Muscle of back (tissue), 11 donors: ENCODE results near the gene CLPTM1L. TPM values are rescaled to one million over a fixed set of nuclear protein-coding genes. Genes with fewer than 3 reads are reported as not detected.
A peak's percentile ranks its signal among the peaks of the same experiment; 100 is the strongest.
"Not testable (repeated sequence)": the region's sequence is repeated elsewhere in the genome, so short reads cannot be mapped to it uniquely, and the experiment has no call there.

ENCODE experiments used
- DNase-seq, 3 donors: peaks; one replicate each; pipeline versions ENCODE4 v3.0.0 to v3.0.0-alpha.2; 2013
- polyA plus RNA-seq, 10 donors: library from polyadenylated mRNA; unstranded; fragments of 120-200 nt; gene quantifications; one replicate each; pipeline ENCODE4 v1.2.1, GENCODE V29; 2013; ENCODE audit not compliant: insufficient read length in 10 of 10

The CLPTM1L gene
- polyA plus RNA-seq, 10 donors = 48.2 to 73.3 (median 56.0) TPM

DNA sequence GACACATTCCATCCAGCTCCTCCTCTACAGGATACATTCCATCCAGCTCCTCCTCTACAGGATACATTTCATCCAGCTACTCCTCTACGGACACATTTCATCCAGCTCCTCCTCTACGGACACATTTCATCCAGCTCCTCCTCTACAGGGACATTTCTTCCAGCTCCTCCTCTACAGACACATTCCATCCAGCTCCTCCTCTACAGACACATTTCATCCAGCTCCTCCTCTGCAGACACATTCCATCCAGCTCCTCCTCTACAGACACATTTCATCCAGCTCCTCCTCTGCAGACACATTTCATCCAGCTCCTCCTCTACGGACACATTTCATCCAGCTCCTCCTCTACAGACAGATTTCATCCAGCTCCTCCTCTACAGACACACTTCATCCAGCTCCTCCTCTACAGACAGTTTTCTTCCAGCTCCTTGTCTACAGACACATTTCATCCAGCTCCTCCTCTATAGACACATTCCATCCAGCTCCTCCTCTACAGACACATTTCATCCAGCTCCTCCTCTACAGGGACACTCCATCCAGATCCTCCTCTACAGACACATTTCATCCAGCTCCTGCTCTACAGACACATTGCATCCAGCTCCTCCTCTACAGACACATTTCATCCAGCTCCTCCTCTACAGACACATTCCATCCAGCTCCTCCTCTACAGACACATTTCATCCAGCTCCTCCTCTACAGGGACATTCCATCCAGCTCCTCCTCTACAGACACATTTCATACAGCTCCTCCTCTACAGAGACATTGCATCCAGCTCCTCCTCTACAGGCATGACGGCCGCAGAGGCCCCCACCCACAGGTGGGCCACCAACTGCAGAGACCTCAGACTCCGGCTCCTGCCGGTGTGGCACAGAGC is 16.4 kb downstream of the CLPTM1L start:
- DNase-seq = not testable (repeated sequence)

DNA sequence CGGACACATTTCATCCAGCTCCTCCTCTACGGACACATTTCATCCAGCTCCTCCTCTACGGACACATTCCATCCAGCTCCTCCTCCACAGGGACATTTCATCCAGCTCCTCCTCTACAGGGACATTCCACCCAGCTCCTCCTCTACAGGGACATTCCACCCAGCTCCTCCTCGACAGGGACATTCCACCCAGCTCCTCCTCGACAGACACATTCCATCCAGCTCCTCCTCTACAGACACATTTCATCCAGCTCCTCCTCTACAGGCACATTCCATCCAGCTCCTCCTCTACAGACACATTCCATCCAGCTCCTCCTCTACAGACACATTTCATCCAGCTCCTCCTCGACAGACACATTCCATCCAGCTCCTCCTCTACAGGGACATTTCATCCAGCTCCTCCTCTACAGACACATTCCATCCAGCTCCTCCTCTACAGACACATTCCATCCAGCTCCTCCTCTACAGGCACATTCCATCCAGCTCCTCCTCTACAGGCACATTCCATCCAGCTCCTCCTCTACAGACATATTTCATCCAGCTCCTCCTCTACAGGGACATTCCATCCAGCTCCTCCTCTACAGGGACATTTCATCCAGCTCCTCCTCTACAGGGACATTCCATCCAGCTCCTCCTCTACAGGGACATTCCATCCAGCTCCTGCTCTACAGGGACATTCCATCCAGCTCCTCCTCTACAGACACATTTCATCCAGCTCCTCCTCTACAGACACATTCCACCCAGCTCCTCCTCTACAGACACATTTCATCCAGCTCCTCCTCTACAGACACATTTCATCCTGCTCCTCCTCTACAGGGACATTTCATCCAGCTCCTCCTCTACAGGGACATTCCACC is 17.8 kb downstream of the CLPTM1L start:
- peak in 1 of 3 donors; percentile 31 for DNase-seq

DNA sequence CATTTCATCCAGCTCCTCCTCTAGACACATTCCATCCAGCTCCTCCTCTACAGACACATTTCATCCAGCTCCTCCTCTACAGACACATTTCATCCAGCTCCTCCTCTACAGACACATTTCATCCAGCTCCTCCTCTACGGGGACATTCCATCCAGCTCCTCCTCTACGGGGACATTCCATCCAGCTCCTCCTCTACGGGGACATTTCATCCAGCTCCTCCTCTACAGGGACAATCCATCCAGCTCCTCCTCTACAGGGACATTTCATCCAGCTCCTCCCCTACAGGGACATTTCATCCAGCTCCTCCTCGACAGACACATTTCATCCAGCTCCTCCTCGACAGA is 18.4 kb downstream of the CLPTM1L start:
- DNase-seq = not testable (repeated sequence)

DNA sequence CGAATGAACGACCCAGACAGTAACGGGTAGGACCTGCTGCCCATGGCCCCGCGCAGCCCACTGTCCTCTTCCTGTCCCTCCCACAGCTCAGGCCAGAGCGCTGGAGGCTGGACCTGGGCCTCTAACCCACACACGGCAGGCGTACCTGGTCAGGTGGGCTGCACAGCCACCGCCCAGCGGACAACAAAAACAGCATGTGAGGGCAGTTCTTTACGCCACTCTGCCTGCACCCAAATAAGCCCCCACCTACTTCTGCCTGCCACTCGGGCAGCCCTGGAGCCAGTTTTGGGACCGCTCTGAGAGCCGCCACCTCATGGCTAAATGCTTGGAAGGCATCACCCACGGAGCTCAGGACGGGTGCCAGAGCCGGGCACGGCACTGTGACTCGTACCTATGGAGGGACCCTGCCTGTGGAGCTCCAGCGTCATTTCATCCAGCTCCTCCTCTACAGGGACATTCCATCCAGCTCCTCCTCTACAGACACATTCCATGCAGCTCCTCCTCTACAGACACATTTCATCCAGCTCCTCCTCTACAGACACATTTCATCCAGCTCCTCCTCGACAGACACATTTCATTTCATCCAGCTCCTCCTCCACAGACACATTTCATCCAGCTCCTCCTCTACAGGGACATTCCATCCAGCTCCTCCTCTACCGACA is 18.9 kb downstream of the CLPTM1L start:
- no peak for DNase-seq

DNA sequence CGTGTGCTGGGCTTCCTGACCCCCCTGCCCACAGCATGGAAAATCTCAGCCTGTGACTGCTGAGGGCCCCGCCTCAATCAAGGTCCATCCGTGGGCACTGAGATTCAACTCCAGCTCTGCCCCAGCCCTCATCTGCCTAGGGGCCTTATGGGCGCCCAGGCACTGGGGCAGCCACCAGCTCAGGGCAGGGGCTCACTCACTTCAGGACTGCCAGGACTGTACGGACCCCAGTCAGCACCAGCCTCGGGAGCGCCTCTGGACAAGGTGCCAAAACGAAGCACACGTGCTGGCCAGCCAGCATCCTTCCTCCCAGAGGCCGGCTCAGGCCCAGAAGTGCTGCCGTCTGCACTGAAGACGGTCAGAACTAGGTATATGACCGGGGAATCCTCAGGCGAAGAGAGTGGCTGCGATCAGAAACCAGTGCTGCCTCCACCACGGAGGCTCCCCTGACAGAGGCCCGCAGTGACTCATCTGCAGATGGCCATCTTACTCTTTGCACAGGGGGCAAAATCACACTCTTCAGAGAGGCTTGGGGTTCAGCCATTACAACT is 19.6 kb downstream of the CLPTM1L start:
- no peak for DNase-seq

DNA sequence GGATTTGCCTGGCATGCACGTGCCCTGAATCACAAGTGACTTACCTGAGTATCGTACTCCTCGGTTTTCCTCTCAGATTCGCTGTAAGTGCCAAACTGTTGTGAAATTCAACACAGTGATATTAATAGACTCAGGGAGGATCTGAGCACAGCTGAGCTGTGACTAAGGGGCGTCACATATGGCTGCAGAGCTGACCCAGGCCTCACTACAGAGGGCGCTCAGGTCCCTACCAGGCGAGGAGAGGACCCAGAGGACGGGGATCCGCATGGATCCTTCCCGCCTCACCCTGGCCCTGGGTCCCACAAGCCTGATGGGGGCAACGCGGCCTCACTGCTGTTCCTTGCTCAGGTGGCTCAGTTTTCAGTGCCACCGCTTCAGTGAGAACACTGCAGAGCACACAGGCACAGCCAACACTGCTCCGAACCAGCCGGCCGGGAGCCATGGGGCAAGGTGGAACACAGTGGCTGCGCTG is 20.1 kb downstream of the CLPTM1L start:
- DNase-seq = no peak

DNA sequence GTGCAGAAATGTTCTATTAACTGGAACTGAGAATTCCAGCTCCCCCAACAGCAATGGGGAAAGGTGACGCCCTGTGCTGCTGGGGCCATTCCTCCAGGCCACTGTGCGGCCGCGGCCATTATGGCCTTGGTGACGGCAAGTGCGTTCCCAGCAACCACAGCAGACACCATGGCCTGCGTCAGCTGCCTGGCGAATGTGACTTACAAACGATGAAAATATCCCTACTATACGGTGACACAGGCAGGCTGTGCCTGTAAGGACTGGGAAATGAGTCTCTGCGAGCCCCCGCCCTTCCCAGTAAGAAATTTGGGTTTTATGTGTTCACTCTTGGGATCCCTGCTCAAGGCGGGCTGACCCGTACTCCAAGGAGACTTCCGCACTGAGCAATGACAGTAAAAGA is 20.6 kb downstream of the CLPTM1L start:
- no peak for DNase-seq

DNA sequence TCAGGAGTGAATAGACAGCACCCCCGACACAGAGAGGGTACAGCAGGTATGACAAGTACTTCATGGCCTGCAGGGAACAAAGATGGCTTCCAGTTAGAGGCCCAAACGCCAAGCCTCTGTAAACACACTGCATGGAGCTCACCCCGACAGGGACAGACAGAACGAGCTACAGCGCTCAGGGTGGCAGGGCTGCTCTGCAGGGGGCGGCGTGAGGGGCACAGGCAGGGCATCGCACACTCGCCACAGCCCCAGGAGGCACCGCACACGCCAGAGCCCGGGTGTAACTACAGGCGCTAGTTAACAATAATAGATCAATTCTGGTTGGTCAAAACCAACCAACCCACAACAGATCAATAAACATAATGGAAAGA is 21.1 kb downstream of the CLPTM1L start:
- DNase-seq = no peak

DNA sequence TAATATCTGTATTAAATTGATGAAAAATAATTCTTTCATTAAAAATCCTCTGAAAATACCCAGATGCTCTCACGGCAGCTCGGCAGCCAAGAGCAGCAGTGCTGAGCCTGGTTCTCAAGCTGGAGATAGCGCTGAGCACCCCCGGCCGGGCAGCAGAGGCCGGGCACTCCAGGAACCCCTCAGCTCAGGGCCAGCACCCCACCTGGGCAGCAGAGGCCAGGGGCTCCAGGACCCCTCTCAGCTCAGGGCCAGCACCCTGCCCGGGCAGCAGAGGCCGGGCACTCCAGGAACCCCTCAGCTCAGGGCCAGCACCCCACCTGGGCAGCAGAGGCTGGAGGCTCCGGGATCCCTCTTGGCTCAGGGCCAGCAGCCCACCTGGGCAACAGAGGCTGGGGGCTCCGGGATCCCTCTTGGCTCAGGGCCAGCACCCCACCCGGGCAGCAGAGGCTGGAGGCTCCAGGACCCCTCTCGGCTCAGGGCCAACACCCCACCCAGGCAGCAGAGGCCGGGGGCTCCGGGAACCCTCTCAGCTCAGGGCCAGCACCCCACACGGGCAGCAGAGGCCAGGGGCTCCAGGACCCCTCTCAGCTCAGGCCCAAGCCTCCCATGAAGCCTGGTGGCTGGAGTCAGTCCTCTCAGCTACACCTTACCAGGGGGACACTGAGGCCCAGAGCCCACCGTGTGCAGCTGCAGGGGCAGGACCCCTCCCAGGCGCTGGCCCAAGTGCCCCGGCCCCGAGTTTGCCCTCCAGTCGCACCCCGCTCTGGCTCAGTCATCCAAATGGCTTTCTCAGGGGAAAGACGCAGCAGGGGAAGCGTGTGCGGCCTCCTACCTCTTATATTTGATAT is 21.7 kb downstream of the CLPTM1L start:
- DNase-seq = no peak

DNA sequence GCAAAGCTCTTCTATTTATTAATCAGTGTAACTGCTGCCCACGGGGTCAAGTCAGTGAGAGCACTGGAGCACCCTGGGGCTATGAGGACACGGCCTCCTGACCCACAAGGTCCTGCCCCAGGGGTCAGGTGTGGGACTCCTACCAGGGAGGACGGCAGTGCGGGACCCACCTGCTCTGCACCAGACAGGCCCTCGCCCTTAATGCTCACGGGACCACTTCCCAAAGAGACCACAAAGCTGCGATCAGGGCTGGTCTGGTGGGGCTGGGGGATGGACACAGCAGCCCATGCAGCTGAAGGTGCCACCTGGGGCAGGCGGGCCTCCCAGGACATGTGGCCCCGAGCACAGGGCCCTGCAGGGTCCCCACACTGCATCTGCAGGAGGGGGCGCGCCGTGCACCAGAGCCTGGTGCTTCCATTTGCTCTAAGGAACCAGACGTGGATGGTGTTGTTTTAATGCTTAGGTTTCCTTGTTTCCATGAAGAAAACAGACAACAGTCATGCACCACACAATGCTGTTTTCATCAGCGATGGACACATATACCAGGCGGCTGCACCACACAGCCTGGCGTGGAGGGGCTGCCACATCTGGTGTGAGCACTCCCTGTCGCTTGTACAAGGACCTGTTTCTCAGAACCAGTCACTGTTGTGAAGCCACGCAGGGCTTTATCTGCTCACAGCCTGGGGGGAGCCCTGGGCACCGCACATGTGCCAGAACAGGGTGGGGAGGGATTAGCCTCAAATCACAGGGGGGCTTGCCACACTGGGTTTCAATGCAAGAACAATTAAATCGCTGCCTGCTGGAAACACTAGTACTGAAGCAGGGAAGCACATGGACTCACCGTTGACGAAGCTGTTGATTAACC is 22.6 kb downstream of the CLPTM1L start:
- no peak for DNase-seq

DNA sequence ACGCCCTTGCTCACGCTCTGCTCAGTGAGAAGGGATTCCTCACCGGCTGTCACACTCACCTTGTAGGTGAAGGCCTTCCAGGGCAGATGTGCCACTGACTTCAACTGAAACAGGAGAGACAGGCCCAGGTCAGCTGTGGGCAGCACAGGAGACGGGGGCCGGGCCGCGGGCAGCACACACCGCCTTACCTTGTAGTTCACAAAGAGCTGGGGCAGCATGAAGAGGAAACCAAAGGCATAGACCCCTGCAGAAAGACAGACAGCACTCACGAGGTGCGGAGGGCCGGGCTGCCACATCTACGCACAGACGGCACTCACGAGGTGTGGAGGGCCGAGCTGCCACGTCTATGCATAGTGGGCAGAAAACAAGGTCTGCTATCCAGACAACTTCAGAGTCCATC is 23.3 kb downstream of the CLPTM1L start:
- no peak for DNase-seq

DNA sequence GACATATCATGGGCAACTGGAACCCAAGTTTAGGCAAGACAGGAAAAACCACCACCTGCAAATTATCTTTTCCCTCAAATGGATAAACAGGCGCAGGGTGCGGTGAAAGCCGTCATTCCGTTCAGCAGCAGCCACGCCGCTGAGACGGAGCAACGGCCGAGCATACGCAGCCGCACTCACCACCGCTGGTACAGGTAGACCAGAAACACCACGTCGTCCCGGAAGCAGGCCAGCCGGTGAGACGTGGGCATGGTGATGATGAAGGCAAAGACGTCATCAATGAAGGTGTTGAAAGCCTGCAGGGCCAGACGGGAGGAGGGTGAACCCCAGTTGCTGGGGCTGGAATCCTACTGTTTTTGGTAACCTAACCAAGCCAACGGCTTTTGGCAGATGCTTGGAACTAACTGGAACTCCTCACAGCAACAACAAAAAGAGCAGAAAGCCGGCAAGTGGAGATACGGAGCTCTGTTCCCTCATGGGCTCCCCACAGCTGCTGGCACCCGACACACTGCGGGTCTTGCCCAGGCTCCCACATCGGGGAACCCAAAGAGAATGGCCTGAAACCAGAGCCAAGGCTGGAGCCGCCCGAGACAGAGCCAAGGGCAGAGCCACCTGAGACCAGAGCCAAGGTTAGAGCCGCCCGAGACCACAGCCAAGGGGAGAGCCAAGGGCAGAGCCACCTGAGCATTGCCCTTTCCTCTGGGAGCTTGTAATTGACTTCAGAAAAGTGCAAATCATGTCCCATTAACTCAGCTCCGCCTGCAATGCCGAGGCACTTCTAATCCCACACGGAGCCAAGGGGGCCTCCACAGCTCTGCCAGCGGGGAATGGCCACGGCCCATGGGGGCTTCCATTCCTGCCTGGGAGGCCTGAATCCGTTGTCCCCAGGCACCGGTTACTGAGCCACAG is 24.2 kb downstream of the CLPTM1L start:
- no peak for DNase-seq

DNA sequence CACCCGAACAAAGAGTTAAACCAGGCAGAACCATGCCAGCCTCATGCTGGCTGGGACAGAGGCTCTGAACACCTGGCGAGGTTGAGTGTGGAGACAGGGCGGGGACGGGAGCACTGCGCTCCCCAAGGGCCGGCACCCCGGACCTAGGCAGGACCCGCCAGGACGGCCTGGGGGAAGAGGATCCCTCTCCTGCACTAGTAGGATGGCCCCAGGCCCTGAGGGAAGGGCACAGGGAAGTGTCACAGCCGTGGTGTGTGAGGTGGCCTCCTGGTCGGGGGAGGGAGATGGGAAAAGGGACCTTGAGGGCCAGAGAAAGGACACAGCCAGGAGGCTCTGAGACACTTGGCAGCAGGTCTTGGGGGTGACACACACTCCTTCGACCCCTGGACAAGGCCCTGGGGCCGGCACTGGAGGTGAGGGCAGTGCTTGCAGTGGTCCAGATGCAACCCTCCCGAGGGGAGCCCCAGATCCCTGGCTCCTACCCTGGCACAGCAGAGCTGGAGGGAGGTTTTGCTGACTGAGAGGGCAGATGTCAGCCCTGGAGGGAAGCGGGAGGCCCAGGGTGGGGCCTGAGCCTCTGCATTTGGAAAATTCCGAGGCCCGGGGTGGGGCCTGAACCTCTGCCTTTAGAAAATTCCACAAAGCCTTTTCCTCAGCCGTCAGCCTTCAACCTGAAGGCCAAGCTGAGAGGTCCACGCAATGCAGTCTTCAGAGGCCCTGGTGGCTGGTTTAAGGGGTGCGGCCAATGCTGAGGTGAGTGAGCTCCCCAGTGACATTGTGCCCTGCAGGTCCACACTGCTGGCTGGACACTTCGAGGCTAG is 25.3 kb downstream of the CLPTM1L start:
- no peak for DNase-seq

DNA sequence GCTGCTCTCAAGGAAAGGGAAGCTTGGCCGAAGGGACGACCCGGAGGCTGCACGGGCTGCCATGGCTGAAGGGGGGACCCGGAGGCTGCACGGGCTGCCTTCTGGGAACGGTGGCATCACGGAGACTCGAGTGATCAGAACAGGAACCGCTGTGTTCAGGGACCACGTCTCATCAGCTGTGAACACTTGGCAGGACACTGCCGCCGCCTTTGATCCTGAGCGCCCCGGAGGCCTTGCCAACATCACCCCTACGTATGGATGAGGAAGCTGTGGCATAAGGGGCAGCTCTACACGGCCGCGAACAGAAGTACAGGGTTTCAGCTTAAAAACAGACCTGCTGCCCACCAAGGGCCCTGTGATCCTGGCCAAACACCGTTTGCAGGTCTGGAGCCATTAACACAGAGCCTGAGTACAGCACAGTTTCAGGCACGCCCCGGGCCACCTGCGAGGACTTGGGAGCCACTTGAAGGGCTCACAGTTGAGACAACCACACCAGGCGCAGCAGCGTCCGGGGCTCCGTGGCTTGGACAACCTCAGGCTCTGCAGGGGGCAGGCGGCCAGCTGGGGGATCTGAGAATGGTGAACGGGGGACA is 26.1 kb downstream of the CLPTM1L start:
- DNase-seq = no peak

DNA sequence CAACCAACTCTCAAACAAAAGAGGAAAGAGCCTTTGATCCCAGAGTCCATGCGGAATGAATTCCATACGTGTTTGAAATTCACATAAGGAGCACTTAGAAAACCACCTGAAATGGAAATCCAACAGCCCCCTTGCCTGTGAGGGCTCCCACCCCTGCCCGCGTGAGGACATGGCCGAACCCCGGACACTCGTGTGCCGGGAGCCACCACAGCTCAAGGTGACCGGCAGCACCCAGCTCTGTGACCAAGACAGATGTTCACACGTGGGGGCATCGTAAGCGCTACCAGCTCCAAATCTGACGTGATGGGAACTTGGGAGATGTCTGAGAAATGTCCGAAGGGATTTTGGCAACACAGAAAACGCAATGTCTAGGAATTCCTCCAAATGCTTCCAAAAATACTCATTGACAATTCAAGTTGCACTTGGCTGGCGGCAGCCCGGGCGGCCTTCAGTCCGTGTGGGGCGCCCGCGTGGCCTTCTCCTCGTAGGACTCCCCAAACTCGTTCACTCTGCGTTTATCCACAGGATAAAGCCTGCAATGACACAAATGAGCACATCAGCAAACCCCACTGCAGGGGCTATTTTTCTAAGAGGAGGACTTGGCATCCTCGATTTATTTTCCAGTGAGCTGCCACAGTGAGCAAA is 26.9 kb downstream of the CLPTM1L start:
- DNase-seq = no peak

DNA sequence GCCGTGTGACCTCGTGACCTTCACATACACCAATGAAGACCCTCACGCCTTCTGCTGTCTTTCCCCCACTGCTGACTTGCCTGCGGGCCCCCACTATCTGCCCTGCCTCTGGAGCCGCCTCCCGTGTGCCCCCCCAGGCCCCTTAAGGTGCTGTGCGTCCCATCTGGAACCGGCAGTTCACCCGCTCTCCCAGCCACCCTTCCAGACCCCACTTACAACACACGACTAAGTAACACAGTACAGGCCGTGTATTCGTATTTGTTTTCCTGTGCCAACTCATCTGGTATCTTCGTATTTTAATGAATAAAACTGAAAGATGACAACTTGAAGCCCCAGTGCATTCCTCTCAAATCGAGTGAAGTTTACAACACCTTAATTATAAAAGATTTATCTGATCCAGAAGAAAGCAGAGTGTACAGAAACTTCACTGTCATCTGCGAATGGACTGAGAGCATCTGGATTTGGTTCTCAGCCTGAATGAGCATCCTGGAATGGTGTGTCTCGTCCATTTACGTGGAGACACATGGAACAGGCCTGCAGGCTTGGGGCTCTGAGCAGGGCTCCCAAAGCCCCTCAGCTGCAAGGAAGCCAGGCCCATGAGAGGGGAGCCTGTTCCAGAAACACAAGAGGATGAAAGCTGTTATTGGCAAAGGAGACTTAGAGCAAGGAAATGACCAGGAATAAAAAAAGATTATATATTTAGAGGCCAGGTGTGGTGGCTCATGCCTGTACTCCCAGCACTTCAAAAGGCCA is 28.1 kb downstream of the CLPTM1L start:
- DNase-seq = peak in 1 of 3 donors; percentile 49
